GM19463 (cell line): ENCODE measurements around the gene FARP1.
"Not testable (repeated sequence)": the region's sequence is repeated elsewhere in the genome, so short reads cannot be mapped to it uniquely, and the experiment has no call there.

Experiments used
- ATAC-seq: cut with Tn5 transposase; IDR thresholded peaks from one replicate; pipeline ENCODE4 v1.9.1; 2021; ENCODE audit warnings: mild to moderate bottlenecking, moderate library complexity; ENCODE audit not compliant: unreplicated experiment

The FARP1 gene

GRCh38 chr13:98410612-98411011 is 267.7 kb downstream of the FARP1 start:
- ATAC-seq: no peak

- ATAC-seq: no peak
Measured at GRCh38 chr13:98411013-98411412, 268.1 kb downstream of the FARP1 start.

GRCh38 chr13:98411617-98412265 is 268.8 kb downstream of the FARP1 start:
- ATAC-seq: no peak

- not testable (repeated sequence) for ATAC-seq
Measured at GRCh38 chr13:98413278-98413677, 270.4 kb downstream of the FARP1 start.

GRCh38 chr13:98413796-98414195 is 270.9 kb downstream of the FARP1 start:
- ATAC-seq: no peak

GRCh38 chr13:98415326-98416070 is 272.6 kb downstream of the FARP1 start:
- ATAC-seq: no peak

- no peak for ATAC-seq
Measured at GRCh38 chr13:98416408-98416807, 273.5 kb downstream of the FARP1 start.

- ATAC-seq: no peak
Measured at GRCh38 chr13:98419786-98420553, 277.1 kb downstream of the FARP1 start.

GRCh38 chr13:98420554-98421175 is 277.8 kb downstream of the FARP1 start:
- no peak for ATAC-seq

- ATAC-seq: no peak
Measured at GRCh38 chr13:98422046-98422445, 279.2 kb downstream of the FARP1 start.

GRCh38 chr13:98423417-98423816 is 280.5 kb downstream of the FARP1 start:
- ATAC-seq: no peak

- no peak for ATAC-seq
Measured at GRCh38 chr13:98427331-98427995, 284.6 kb downstream of the FARP1 start.

- ATAC-seq: no peak
Measured at GRCh38 chr13:98428256-98428966, 285.5 kb downstream of the FARP1 start.

GRCh38 chr13:98429081-98429480 is 286.2 kb downstream of the FARP1 start:
- no peak for ATAC-seq

- ATAC-seq: no peak
Measured at GRCh38 chr13:98429531-98429930, 286.6 kb downstream of the FARP1 start.

- ATAC-seq: no peak
Measured at GRCh38 chr13:98429977-98430736, 287.3 kb downstream of the FARP1 start.

GRCh38 chr13:98432638-98433037 is 289.7 kb downstream of the FARP1 start:
- ATAC-seq: no peak

GRCh38 chr13:98433654-98434053 is 290.8 kb downstream of the FARP1 start:
- ATAC-seq: no peak

GRCh38 chr13:98434060-98434459 is 291.2 kb downstream of the FARP1 start:
- no peak for ATAC-seq
